Progenitor cell of endocrine pancreas (in vitro differentiated cells): ENCODE measurements around the gene RNF31. TPM values are rescaled to one million over a fixed set of nuclear protein-coding genes. Genes with fewer than 3 reads are reported as not detected.

ENCODE experiments used
- DNase-seq: peaks from one replicate; pipeline ENCODE4 v3.0.0; 2021; ENCODE audit warnings: low spot score; ENCODE audit not compliant: unreplicated experiment
- H3K27ac Mint-ChIP-seq: 2 replicates; pipeline ENCODE4 v1.8.0; 2021; ENCODE audit warnings: mild to moderate bottlenecking, moderate library complexity, mixed read lengths
- H3K27me3 Mint-ChIP-seq: 2 replicates; pipeline ENCODE4 v1.8.0; 2021; ENCODE audit warnings: mixed read lengths
- H3K36me3 Mint-ChIP-seq: 2 replicates; pipeline ENCODE4 v1.8.0; 2022; ENCODE audit warnings: mixed read lengths; ENCODE audit not compliant: insufficient read depth
- H3K4me1 Mint-ChIP-seq: 2 replicates; pipeline ENCODE4 v1.8.0; 2021; ENCODE audit warnings: low read depth, mixed read lengths
- H3K4me3 Mint-ChIP-seq: 2 replicates; pipeline ENCODE4 v1.8.0; 2021; ENCODE audit warnings: low read depth, mild to moderate bottlenecking, moderate library complexity, mixed read lengths
- H3K9me3 Mint-ChIP-seq: 2 replicates; pipeline ENCODE4 v1.8.0; 2021; ENCODE audit warnings: low read depth, mixed read lengths
- total RNA-seq: library from RNA; stranded (reverse); gene quantifications from 2 replicates; pipeline ENCODE4 v1.2.1, GENCODE V29; 2021
- TF ChIP-seq, protein P1 (sequence below): fragments of 200-600 bp; sonication (generic); IDR thresholded peaks from one replicate; pipeline ENCODE4 v1.5.0; 2021; ENCODE audit warnings: antibody characterized with exemption, mild to moderate bottlenecking; ENCODE audit not compliant: unreplicated experiment

RNF31 gene
- total RNA-seq, 1 donor from 2014 or later, result 104 TPM

DNA sequence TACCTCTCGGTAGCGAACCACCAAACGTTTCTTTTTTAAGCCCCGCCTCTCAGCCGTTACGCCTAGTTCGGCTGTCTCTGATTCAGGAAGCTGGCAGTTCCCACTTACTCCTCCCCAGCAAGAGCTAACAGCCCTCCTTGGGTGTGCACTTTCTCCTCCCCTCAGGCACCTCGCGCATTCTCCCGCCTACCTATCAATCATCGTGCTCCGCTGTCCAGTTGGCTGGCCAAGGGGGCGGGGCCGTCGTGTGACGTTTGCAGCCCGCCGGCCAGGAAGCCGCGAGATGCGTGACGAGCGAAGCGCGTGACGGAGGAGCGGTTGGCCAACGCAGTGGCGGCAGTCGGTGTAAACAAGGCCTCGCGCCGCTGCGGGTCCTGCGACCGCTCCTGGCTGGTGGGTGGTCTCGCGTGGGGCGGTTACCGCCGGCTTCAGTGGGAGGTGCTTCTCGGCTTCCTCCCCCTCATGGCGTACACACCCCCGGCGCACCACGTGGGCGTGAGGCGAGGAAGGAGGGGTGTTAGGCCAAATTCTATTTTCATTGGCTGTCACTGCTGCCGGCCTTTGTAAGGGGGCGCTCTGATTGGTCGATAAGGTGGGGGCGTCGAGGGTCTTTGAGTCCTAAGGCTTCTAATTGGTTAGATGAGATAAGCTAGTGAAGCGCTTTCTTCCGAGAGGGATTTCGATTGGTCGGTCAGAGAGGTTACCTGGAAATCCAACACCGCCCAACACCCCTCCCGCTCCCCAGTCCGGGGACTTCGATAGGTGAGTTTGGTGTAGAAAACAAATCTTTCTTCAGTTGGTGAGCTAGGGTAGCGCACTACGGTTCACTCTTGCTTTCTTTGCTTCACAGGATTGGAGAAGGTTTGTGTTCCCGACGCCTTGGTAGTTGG is 32.5 kb upstream of the RNF31 start, which contains the start of the genes DCAF11 and NRL:
DCAF11 (plus strand) TSS at position 246 of the 890 bp plus-strand sequence. CDS start 818 bp downstream, outside the sequence.
NRL (minus strand) TSS at position 418 of the 890 bp plus-strand sequence. CDS start 32,101 bp downstream, outside the sequence.
- peak; percentile 95 for DNase-seq
- no peaks in the 10 kb centered on the region for H3K9me3 Mint-ChIP-seq
- TF ChIP-seq, protein P1, sequence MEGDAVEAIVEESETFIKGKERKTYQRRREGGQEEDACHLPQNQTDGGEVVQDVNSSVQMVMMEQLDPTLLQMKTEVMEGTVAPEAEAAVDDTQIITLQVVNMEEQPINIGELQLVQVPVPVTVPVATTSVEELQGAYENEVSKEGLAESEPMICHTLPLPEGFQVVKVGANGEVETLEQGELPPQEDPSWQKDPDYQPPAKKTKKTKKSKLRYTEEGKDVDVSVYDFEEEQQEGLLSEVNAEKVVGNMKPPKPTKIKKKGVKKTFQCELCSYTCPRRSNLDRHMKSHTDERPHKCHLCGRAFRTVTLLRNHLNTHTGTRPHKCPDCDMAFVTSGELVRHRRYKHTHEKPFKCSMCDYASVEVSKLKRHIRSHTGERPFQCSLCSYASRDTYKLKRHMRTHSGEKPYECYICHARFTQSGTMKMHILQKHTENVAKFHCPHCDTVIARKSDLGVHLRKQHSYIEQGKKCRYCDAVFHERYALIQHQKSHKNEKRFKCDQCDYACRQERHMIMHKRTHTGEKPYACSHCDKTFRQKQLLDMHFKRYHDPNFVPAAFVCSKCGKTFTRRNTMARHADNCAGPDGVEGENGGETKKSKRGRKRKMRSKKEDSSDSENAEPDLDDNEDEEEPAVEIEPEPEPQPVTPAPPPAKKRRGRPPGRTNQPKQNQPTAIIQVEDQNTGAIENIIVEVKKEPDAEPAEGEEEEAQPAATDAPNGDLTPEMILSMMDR, result no peak
- peaks cover 13% of the 10 kb centered on the region for H3K36me3 Mint-ChIP-seq
- no peaks in the 10 kb centered on the region for H3K27me3 Mint-ChIP-seq
- H3K27ac Mint-ChIP-seq, result peak within 1 kb of the TSS; percentile 99
- H3K4me1 Mint-ChIP-seq, result peaks cover 17% of the 10 kb centered on the region
- H3K4me3 Mint-ChIP-seq, result peak within 1 kb of the TSS; percentile 89

DNA sequence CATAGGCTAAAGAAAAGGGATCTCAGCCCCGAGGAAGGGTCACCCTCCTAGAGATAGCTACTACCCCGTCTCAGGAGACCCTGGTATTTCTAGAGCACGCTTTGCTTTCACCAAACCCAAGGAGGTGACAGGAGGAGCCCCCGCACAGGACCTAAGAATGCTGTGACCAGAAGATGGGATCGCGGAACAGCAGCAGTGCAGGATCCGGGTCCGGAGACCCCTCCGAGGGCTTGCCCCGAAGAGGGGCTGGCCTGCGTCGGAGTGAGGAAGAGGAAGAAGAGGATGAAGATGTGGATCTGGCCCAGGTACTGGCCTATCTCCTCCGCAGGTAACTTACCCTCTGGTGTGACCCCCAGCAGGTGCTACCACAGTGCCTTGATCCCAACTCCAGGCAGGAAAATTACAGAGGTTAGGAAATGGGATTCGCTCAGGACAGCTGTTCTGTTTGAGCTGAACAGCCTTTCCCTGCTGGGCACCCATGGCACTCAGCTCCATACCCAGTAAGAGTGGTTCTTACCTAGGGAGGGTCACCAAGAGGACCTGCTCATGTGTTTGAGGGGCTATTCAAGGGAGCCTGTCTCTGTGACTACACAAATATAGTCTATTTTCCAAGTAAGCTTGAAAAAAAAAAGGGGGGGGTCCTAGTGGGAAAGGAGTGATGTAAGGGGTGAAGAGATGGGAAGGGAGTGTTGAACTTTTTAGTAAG is 31.7 kb upstream of the RNF31 start:
- DNase-seq, result no peak
- Mint-ChIP-seq H3K4me1 (peaks cover 17% of the 10 kb centered on the region), H3K36me3 (peaks cover 13% of the 10 kb centered on the region), H3K4me3 (peak overlapping the region; percentile 89), H3K27me3 (no peaks in the 10 kb centered on the region), H3K9me3 (no peaks in the 10 kb centered on the region), H3K27ac (peak overlapping the region; percentile 99)
- TF ChIP-seq, protein P1, result no peak

DNA sequence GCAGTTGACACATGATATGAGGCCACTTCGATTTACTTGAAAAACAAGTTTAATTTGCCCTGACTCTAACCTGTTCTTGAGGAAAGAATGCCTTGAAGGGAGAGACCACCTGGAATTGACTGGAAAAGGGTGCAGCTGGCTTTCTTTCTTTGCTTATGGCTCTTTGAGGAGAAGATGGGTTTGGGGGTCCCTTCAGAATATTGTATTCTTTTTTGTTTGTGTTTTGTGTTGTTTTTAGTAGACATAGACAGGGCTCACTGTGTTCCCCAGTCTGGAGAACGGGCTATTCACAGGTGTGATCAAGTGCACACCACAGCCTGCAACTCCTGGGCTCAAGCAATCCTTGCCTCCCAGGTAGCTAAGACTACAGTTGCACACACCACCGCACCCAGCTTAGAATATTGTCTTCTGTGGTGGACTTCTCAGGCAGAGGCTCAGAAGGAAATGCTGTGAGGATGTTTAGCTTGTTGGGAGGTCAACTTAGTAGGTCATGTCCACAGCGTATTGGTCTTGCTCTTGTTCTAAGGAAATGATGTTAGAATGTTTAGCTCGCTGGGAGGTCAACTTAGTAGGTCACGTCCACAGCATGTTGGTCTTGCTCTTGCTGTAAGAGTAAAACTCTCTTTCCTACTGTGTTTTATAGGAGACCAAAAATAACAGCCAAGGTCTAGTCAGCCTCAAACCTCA is 31.0 kb upstream of the RNF31 start:
- Mint-ChIP-seq H3K9me3 (no peaks in the 10 kb centered on the region), H3K27me3 (no peaks in the 10 kb centered on the region), H3K4me1 (peaks cover 17% of the 10 kb centered on the region), H3K36me3 (peaks cover 16% of the 10 kb centered on the region), H3K27ac (peak overlapping the region; percentile 99), H3K4me3 (peak overlapping the region; percentile 89)
- TF ChIP-seq, protein P1, result no peak
- no peak for DNase-seq

DNA sequence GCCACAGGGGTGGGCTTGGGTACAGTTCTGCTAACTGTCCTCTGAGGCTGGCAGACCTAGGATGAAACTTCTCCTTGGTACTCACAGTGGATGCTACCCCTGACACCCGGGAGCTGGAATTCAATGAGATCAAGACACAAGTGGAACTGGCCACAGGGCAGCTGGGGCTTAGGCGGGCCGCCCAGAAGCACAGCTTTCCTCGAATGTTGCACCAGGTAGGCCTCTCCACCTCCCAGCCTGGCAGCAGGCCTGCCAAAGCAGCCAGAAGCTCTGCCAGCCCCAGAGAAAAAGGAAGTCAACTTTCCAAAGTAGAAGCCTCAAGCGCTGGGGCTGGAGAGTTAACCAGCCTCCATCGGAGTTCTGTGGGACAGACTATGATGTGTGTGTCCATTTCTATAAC is 30.1 kb upstream of the RNF31 start:
- no peaks in the 10 kb centered on the region for H3K27me3 Mint-ChIP-seq
- H3K27ac Mint-ChIP-seq, result no peak overlapping the region
- no peak for DNase-seq
- H3K4me1 Mint-ChIP-seq, result peaks cover 17% of the 10 kb centered on the region
- TF ChIP-seq, protein P1, result no peak
- peaks cover 18% of the 10 kb centered on the region for H3K36me3 Mint-ChIP-seq
- no peak overlapping the region for H3K4me3 Mint-ChIP-seq
- H3K9me3 Mint-ChIP-seq, result no peaks in the 10 kb centered on the region

- no peak for DNase-seq
- TF ChIP-seq, protein P1, result no peak
- Mint-ChIP-seq H3K27me3 (no peaks in the 10 kb centered on the region), H3K9me3 (no peaks in the 10 kb centered on the region), H3K27ac (no peak overlapping the region), H3K4me3 (no peak overlapping the region), H3K4me1 (peaks cover 17% of the 10 kb centered on the region), H3K36me3 (peaks cover 20% of the 10 kb centered on the region)
Observed at GRCh38 chr14:24119691-24120090, 27.6 kb upstream of the RNF31 start.
